Measurements from ENCODE around the gene AIFM1.
"Not testable (repeated sequence)": the region's sequence is repeated elsewhere in the genome, so short reads cannot be mapped to it uniquely, and the experiment has no call there.

AIFM1 gene

GRCh38 chrX:130120746-130121504 is 44.7 kb downstream of the AIFM1 start:
- peak in 50 of 56 donors; percentile 0 to 76 (median 38) for DNase-seq

- DNase-seq = peak in 1 of 56 donors; percentile 38
These were observed 45.3 kb downstream of the AIFM1 start for GRCh38 chrX:130120321-130120731.

GRCh38 chrX:130119312-130119898 is 46.2 kb downstream of the AIFM1 start:
- DNase-seq = no peak

- DNase-seq = no peak
These were observed 47.0 kb downstream of the AIFM1 start for GRCh38 chrX:130118441-130119311.

- DNase-seq = no peak
These were observed 48.5 kb downstream of the AIFM1 start for GRCh38 chrX:130117166-130117565.

DNA sequence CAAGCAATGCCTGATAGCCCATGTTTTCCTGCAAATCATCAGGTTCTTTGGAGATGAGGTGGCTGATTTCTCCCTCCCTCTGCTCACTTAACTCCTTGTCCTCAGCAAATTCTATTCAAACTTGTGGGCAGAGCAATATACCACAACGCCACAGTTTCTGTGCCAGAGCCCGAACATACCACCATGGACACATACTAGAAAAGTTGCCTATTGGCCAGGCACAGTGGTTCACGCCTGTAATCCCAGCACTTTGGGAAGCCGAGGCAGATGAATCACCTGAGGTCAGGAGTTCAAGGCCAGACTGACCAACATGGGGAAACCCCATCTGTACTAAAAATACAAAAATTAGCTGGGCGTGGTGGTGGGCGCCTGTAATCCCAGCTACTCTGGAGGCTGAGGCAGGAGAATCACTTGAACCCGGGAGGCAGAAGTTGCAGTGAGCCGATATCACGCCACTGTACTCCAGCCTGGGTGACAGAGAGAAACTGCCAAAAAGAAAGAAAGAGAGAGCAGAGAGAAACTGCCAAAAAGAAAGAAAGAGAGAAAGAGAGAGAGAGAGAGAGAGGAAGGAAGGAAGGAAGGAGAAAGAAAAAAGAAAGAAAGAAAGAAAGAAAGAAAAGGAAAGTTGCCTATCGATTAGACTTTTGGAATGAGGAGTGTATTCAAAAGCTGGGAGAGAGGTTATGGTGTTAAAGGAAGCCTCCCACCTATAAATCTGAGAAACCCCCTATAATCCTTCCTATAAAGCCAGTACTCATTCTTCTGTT is 50.3 kb downstream of the AIFM1 start:
- not testable (repeated sequence) for DNase-seq

DNA sequence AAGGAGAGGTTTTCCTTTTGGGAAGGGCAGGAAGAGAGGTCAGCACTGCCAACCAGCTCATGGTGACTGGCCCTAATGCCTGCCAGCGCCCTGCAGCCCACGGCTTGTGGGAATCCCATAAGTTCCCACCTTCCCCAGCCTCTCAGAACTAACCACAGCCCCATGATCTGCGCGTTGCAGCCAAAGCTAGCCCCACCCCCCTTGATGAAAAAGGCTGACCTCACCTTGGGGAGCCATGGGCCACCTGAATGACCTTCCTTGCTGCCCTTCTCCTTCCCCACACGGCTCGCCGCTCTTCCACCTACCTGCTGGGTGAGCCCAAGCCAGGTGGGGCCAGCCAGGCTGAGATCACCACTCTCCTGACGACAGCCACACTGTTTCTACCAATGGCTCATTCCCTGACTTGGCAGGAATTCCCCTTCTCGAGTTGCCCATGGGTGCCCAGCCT is 51.5 kb downstream of the AIFM1 start:
- no peak for DNase-seq

DNA sequence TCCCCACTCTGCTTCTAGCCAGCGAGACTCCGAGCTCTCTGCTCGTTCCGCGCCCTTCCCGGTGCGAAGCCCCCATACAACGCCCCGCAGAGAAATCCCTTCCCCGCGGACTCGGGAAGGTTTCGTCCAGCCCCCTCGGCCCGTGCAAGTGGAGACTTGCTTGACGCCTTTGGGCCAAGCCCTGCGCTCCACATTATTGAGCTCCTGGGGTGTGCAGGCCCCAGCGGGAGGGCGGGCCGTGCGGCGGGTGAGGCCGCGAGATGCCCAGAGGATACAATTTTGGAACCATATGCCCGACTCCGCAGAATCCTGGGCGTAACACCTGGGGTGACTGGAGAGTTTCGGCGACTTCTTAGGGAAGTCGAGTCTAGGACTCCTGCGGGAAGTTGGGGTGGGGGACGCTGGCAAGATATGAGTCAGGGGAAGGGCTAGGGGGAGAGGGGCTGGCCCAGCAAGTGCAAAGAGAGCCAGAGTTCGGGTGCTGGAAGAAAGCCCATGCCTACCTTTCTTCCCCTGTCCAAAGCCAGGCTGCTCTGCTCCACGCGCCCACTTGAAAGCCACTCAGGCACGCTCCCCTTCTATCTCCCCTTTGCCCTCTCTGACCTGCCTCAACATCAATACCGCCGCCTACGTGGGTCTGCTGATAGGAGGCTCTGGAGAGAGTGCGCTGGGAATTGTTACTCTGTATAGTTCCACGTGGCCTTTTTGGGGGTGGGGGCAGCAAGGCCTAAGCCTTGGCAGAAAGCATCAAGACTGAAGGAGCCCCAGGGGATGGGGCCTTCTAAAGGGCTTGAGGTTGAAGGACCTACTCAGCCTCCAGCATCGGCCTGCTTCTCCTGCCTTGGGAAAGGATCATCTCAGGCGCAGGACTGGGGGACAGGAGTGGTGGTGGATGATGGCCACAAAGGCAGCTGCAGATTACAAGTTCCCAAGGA is 54.2 kb downstream of the AIFM1 start:
- DNase-seq = no peak

- DNase-seq = peak in 15 of 56 donors; percentile 1 to 32 (median 10)
These were observed 55.0 kb downstream of the AIFM1 start, which contains the start of gene ELF4 for GRCh38 chrX:130110379-130111219. Gene ELF4, minus strand, starts transcription at chrX:130110497. Its CDS starts 29,167 bp downstream, at chrX:130081330.

DNA sequence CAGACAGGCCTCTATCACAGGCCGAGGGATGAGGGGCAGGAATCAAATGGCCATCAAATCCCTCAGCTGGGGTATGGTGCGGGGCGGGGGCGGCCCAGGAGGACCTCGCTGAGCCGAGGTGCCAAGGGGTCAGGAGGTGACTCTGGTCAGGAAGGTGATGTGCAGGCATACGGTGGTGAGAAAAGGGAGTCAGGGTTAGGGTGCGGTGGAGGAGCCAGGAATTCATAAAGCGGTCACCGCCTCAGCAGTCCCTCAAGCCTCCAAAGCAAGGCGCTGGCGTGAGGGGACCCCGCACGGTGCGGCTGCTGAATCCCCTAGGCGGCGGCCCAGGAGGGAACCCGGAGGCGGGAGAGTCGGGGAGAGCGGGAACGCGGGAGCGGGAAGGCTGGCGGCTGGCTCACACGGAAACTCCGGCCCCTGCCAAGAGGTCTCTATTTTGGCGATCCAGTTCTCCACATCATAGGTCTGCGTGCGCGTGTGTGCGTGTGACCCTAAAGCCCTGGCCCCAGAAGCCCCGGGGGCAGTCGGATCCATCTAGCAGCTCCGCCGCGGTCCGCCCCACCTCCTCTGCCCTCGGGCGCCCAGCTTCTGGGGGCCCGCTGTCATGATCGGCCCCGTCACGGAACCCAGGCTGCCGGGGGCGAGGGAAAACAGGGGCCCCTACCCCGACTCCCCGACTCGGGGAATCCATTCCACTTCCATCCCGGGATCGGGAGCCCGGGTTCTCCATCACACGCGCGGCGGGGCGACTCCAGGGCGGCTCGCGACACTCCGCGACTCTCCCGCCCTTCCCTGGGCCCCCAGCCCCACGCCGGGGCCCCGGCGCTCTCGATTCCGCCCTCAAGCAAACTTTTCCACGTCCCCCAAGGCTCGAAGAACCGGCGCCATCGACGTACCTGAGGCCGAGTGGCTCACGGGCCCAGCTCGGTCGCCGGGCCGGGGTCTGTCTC is 55.9 kb downstream of the AIFM1 start:
- peak in 3 of 56 donors; percentile 4 to 22 (median 12) for DNase-seq

- DNase-seq = no peak
These were observed 56.8 kb downstream of the AIFM1 start for GRCh38 chrX:130108647-130109428.

GRCh38 chrX:130106071-130106470 is 59.6 kb downstream of the AIFM1 start:
- DNase-seq = no peak

DNA sequence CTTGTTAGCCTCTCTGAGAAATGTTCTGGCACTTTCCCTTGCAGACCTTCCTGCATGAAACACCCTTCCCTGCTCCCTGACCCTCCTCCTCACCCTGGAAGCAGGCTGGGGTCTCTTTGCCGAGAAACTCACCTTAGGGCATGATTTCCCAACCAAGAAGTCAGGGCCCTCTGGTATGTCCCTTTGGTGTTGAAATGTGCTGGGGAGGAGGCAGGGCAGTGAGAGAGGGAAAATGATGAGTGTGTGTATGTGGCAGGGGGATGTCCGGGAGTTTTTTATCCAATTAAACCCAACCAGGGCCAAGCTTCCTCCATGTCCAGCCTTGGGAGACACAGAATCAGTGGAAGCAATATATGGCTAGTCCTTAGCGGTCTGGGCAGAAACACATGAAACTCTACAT is 60.4 kb downstream of the AIFM1 start:
- no peak for DNase-seq

- DNase-seq = no peak
These were observed 62.0 kb downstream of the AIFM1 start for GRCh38 chrX:130103605-130104004.

DNA sequence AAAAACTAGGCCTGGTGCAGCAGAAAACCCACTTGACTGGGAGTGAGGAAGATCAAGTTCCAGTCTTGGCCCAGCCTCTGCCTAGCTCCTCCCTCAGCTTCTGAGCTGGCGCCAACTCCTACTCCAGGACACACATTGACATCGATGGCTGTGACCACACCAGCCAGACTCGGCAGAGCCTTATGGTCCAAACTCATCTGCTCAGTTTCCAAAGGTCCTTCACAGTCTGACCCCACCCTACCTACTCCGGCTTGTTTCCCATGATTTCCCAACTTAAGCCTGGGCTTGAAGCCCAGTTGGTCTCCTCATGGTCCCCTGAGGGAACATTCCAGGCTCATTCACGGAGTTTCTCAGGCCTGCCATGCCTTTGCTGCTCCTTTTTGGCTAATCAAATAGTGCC is 65.5 kb downstream of the AIFM1 start:
- no peak for DNase-seq

DNA sequence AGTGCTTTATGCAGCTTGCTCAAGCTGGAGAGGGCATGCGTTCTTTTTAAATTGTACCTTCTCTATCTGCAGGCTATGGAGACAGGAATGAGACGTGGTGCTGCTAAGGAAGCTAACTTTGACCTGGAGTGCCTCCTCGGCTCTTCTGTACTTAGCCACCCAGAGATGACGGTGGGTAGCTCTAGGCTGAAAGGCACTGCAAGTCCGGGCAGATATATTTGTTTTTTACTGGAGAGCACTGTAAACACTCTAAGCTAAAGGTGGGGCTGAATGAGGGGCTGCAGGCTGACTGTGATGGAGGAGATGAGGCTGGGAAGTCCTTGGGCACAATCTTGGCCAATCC is 67.5 kb downstream of the AIFM1 start:
- DNase-seq = no peak

All from nucleus accumbens (tissue), 56 donors.